Stomach (tissue), 9 donors: ENCODE measurements around the gene NXPH2. TPM values are rescaled to one million over a fixed set of nuclear protein-coding genes. Genes with fewer than 3 reads are reported as not detected.

Experiments used
- DNase-seq, 2 donors: peaks; one replicate each; pipeline versions ENCODE4 v3.0.0 to v3.0.0-alpha.2; 2013 to 2019
- H3K27ac ChIP-seq, 5 donors: fragments of 200-600 bp in 4 of 5; sonication (generic) in 4 of 5; one replicate each; pipeline ENCODE4 v1.5.1; 2013 to 2019; ENCODE audit warnings: mild to moderate bottlenecking in 1 of 5, moderate library complexity in 1 of 5
- H3K27me3 ChIP-seq, 3 donors: fragments of 200-600 bp; sonication (generic); one replicate each; pipeline ENCODE4 v1.5.1; 2017 to 2019; ENCODE audit warnings: mixed run types in 1 of 3
- H3K36me3 ChIP-seq, 4 donors: fragments of 200-600 bp; sonication (generic); 1 replicate in 3 of 4; 2 replicates in 1 of 4; pipeline ENCODE4 v1.5.1; 2016 to 2019
- H3K4me1 ChIP-seq, 4 donors: fragments of 200-600 bp; sonication (generic); one replicate each; pipeline ENCODE4 v1.5.1; 2016 to 2019
- H3K4me3 ChIP-seq, 4 donors: fragments of 200-600 bp; sonication (generic) in 3 of 4; one replicate each; pipeline ENCODE4 v1.5.1; 2016 to 2019; ENCODE audit warnings: mild to moderate bottlenecking in 1 of 4
- H3K9me3 ChIP-seq, 4 donors: fragments of 200-600 bp; sonication (generic); one replicate each; pipeline ENCODE4 v1.5.1; 2016 to 2019
- CTCF ChIP-seq, 7 experiments: fragments of 450-650 bp in 4 of 7; fragments of 200-600 bp in 3 of 7; sonication (generic) in 3 of 7; IDR thresholded peaks; one replicate each; pipeline ENCODE4 v1.5.1; 2016 to 2019; ENCODE audit warnings: antibody characterized with exemption in 7 of 7, control low read depth in 2 of 7, mild to moderate bottlenecking in 1 of 7
- EP300 ChIP-seq: sonication (generic); formaldehyde crosslinking; IDR thresholded peaks from one replicate; pipeline ENCODE4 v1.6.1; 2017; ENCODE audit warnings: antibody characterized with exemption
- POLR2A ChIP-seq, 4 donors: fragments of 450-650 bp; IDR thresholded peaks; one replicate each; pipeline ENCODE4 v1.6.1; 2016; ENCODE audit warnings: antibody characterized with exemption in 4 of 4, control low read depth in 2 of 4, mild to moderate bottlenecking in 1 of 4, moderate library complexity in 1 of 4
- POLR2AphosphoS5 ChIP-seq, 3 donors: sonication (generic); formaldehyde crosslinking; IDR thresholded peaks; one replicate each; pipeline ENCODE4 v1.6.1; 2016; ENCODE audit warnings: antibody characterized with exemption in 3 of 3
- WGBS, 5 donors: extraction: QIAGEN DNeasy Blood & Tissue Kit in 3 of 5; methylation state at CpG; one replicate each; pipeline versions ENCODE4 v1.1.5 to v1.1.7; 2013 to 2018; 5-methylcytosine and 5-hydroxymethylcytosine counted together
- intact Hi-C: fragments of 100-400 bp; cut with DNase I; formaldehyde crosslinking; loops from one replicate; pipeline ENCODE4 v1.15.1; 2023; ENCODE audit warnings: low total_unique reads
- polyA plus RNA-seq, 3 donors: library from polyadenylated mRNA; stranded (reverse); fragments of 200-250 nt; gene quantifications; one replicate each; pipeline ENCODE4 v1.2.3, GENCODE V29; 2013
- total RNA-seq, 5 donors: library from RNA; depleted of rRNA; stranded (reverse); fragments of >200 nt; gene quantifications; one replicate each; pipeline versions ENCODE4 v1.1.0 to v1.2.3, GENCODE V29; 2014 to 2016
- donor health status: healthy with polysubstance abuse.
- donor health status: Bipolar disorder and iron deficiency.
- donor health status: healthy.

Gene NXPH2
- total and polyA plus RNA-seq, 8 donors, result 1.1 TPM; not detected in 7

GRCh38 chr2:138723196-138723987, 56.8 kb downstream of the NXPH2 start:
- no peak overlapping the region for H3K4me3 ChIP-seq
- no peaks in the 10 kb centered on the region for H3K36me3 ChIP-seq
- no peak for DNase-seq
- no peak overlapping the region for H3K27ac ChIP-seq
- no peaks in the 10 kb centered on the region for H3K9me3 ChIP-seq
- H3K4me1 ChIP-seq, result peaks cover 0 to 12% (median 7%) of the 10 kb centered on the region in 4 donors
- TF ChIP-seq CTCF (IDR thresholded peaks at IDR 0.05), result no peak
- no peak for TF ChIP-seq POLR2A (IDR thresholded peaks at IDR 0.05)
- intact Hi-C loops, result no loop called here
- WGBS, 5 donors, result 77 to 92% (median 84%) methylated on average over 7 of the region's 7 CpGs
- no peaks in the 10 kb centered on the region for H3K27me3 ChIP-seq

GRCh38 chr2:138722316-138722715, 57.9 kb downstream of the NXPH2 start:
- no peaks in the 10 kb centered on the region for H3K36me3 ChIP-seq
- no peak overlapping the region for H3K4me3 ChIP-seq
- H3K9me3 ChIP-seq, result no peaks in the 10 kb centered on the region
- DNase-seq, result no peak
- intact Hi-C loops, result no loop called here
- peaks cover 0 to 12% (median 7%) of the 10 kb centered on the region in 4 donors for H3K4me1 ChIP-seq
- TF ChIP-seq EP300 (no peak), POLR2A (IDR thresholded peaks at IDR 0.05) (no peak), POLR2AphosphoS5 (IDR thresholded peaks at IDR 0.05) (no peak), CTCF (IDR thresholded peaks at IDR 0.05) (no peak)
- no peak overlapping the region for H3K27ac ChIP-seq
- 72 to 82% (median 77%) methylated on average over 4 of the region's 4 CpGs for WGBS, 5 donors
- no peaks in the 10 kb centered on the region for H3K27me3 ChIP-seq

GRCh38 chr2:138720035-138720838, 60.0 kb downstream of the NXPH2 start:
- no peak for DNase-seq
- WGBS, 5 donors, result 84 to 89% (median 87%) methylated on average over 11 of the region's 11 CpGs

More at GRCh38 chr2:138720035-138720838, 60.0 kb downstream of the NXPH2 start:
- H3K36me3 ChIP-seq, result no peaks in the 10 kb centered on the region
- intact Hi-C loops, result no loop called here
- H3K27me3 ChIP-seq, result no peaks in the 10 kb centered on the region
- TF ChIP-seq CTCF (IDR thresholded peaks at IDR 0.05) (no peak), POLR2AphosphoS5 (IDR thresholded peaks at IDR 0.05) (no peak), EP300 (no peak), POLR2A (IDR thresholded peaks at IDR 0.05) (no peak)
- H3K4me3 ChIP-seq, result no peak overlapping the region
- no peak overlapping the region for H3K27ac ChIP-seq
- peaks cover 0 to 11% (median 7%) of the 10 kb centered on the region in 4 donors for H3K4me1 ChIP-seq
- no peaks in the 10 kb centered on the region for H3K9me3 ChIP-seq
